GM23248 (cell line): ENCODE results near the gene UPF1. TPM values are rescaled to one million over a fixed set of nuclear protein-coding genes. Genes with fewer than 3 reads are reported as not detected.

Experiments
- DNase-seq: peaks from one replicate; pipeline ENCODE4 v3.0.0-alpha.2; 2015
- H2AFZ ChIP-seq: fragments of 200-600 bp; sonication (generic); 2 replicates; pipeline ENCODE4 v1.6.1; 2016; ENCODE audit warnings: antibody characterized with exemption
- H3F3A ChIP-seq: fragments of 200-600 bp; sonication (generic); 2 replicates; pipeline ENCODE4 v1.6.1; 2016; ENCODE audit warnings: mild to moderate bottlenecking, antibody characterized with exemption, mixed run types; ENCODE audit not compliant: insufficient read depth
- H3K27ac ChIP-seq: fragments of 200-600 bp; sonication (generic); 2 replicates; pipeline ENCODE4 v1.5.1; 2016; ENCODE audit warnings: mild to moderate bottlenecking
- H3K27me3 ChIP-seq: fragments of 200-600 bp; sonication (generic); replicated peaks from 2 replicates; pipeline ENCODE4 v1.6.1; 2016; ENCODE audit warnings: mild to moderate bottlenecking; ENCODE audit not compliant: insufficient read depth
- H3K36me3 ChIP-seq: fragments of 200-600 bp; sonication (generic); 2 replicates; pipeline ENCODE4 v1.6.1; 2016; ENCODE audit warnings: low read depth, mild to moderate bottlenecking
- H3K4me1 ChIP-seq: fragments of 200-600 bp; sonication (generic); 2 replicates; pipeline ENCODE4 v1.6.1; 2016; ENCODE audit warnings: mild to moderate bottlenecking; ENCODE audit not compliant: insufficient read depth
- H3K4me2 ChIP-seq: fragments of 200-600 bp; sonication (generic); one replicate; pipeline ENCODE4 v1.6.1; 2016; ENCODE audit warnings: mild to moderate bottlenecking; ENCODE audit not compliant: unreplicated experiment
- H3K4me3 ChIP-seq: fragments of 200-600 bp; sonication (generic); 2 replicates; pipeline ENCODE4 v1.5.1; 2016; ENCODE audit warnings: mild to moderate bottlenecking
- H3K79me2 ChIP-seq: fragments of 200-600 bp; sonication (generic); 2 replicates; pipeline ENCODE4 v1.6.1; 2016; ENCODE audit warnings: mild to moderate bottlenecking; ENCODE audit not compliant: insufficient read depth
- H3K9ac ChIP-seq: fragments of 200-600 bp; sonication (generic); 2 replicates; pipeline ENCODE4 v1.6.1; 2016; ENCODE audit warnings: mild to moderate bottlenecking
- H3K9me2 ChIP-seq: fragments of 200-600 bp; sonication (generic); 2 replicates; pipeline ENCODE4 v1.6.1; 2016; ENCODE audit warnings: mixed run types, mild to moderate bottlenecking, moderate library complexity; ENCODE audit not compliant: insufficient read depth
- H3K9me3 ChIP-seq: fragments of 200-600 bp; sonication (generic); one replicate; pipeline ENCODE4 v1.6.1; 2017; ENCODE audit warnings: low read depth
- H4K20me1 ChIP-seq: fragments of 200-600 bp; sonication (generic); 2 replicates; pipeline ENCODE4 v1.6.0; 2016; ENCODE audit not compliant: insufficient read depth
- EZH2 ChIP-seq: fragments of 200-600 bp; sonication (generic); IDR thresholded peaks from 2 replicates; pipeline ENCODE4 v1.6.1; 2018; ENCODE audit warnings: antibody characterized with exemption, mild to moderate bottlenecking; ENCODE audit not compliant: insufficient read depth, poor library complexity, severe bottlenecking
- EZH2phosphoT487 ChIP-seq: fragments of 200-600 bp; sonication (generic); IDR thresholded peaks from 2 replicates; pipeline ENCODE4 v1.6.1; 2018; ENCODE audit warnings: antibody characterized with exemption, moderate library complexity, mild to moderate bottlenecking, low read depth; ENCODE audit not compliant: insufficient read depth
- WGBS, 2 experiments: methylation state at CpG; one replicate each; pipeline ENCODE4 v1.1.6; 2015 to 2017; ENCODE audit warnings: low lambda C conversion rate in 2 of 2, low coverage in 1 of 2; ENCODE audit errors: missing lambda C conversion rate in 2 of 2; 5-methylcytosine and 5-hydroxymethylcytosine counted together
- in situ Hi-C: fragments of 300-500 bp; cut with MboI; formaldehyde crosslinking; loops from 2 replicates; pipeline ENCODE4 v1.15.0; 2020
- polyA plus RNA-seq: library from polyadenylated mRNA; unstranded; fragments of >200 nt; fragmentation: Nextera tagmentation; extraction: Ambion mirVana; gene quantifications from 2 replicates; pipeline ENCODE4 v1.2.1, GENCODE V29; 2016
- total RNA-seq: library from RNA; depleted of rRNA; stranded (reverse); fragments of >200 nt; shearing (Covaris generic); gene quantifications from 2 replicates; pipeline ENCODE4 v1.2.3, GENCODE V29; 2014

UPF1 gene
- total and polyA plus RNA-seq, 2 experiments from 2014 or later = 4.3 to 57.4 TPM

- H3K4me3 ChIP-seq = no peak overlapping the region
- no peaks in the 10 kb centered on the region for H3K27me3 ChIP-seq
- no peak overlapping the region for H3K4me2 ChIP-seq
- H3K9me2 ChIP-seq = no peaks in the 10 kb centered on the region
- DNase-seq = no peak
- H3K9ac ChIP-seq = no peak overlapping the region
- WGBS, 2 experiments = 75 to 78% methylated on average over 9 of the region's 9 CpGs
- no peaks in the 10 kb centered on the region for H3F3A ChIP-seq
- H3K36me3 ChIP-seq = no peaks in the 10 kb centered on the region
- no peaks in the 10 kb centered on the region for H3K4me1 ChIP-seq
- no peaks in the 10 kb centered on the region for H4K20me1 ChIP-seq
- H3K27ac ChIP-seq = no peak overlapping the region
- H3K9me3 ChIP-seq = no peaks in the 10 kb centered on the region
- H2AFZ ChIP-seq = no peak overlapping the region
- in situ Hi-C loops = no loop called here
- no peaks in the 10 kb centered on the region for H3K79me2 ChIP-seq
- TF ChIP-seq EZH2phosphoT487 (no peak), EZH2 (no peak)
These were observed 14.2 kb upstream of the UPF1 start for GRCh38 chr19:18817574-18817973.

- H3K9me3 ChIP-seq = no peaks in the 10 kb centered on the region
- 33 to 40% methylated on average over 6 of the region's 6 CpGs for WGBS, 2 experiments
- no peaks in the 10 kb centered on the region for H3K9me2 ChIP-seq
- no peak overlapping the region for H3K27ac ChIP-seq
- in situ Hi-C loops = loop anchor here (25.0 kb wide), 1 partner anchor 366 kb away; no protein-coding TSS in a partner anchor
- H3K9ac ChIP-seq = no peak overlapping the region
- H3K36me3 ChIP-seq = no peaks in the 10 kb centered on the region
- peaks cover 18% of the 10 kb centered on the region for H3K79me2 ChIP-seq
- peaks cover 3% of the 10 kb centered on the region; the same call in 1 of the 2 replicates for H4K20me1 ChIP-seq
- H2AFZ ChIP-seq = no peak overlapping the region
- H3F3A ChIP-seq = no peaks in the 10 kb centered on the region
- H3K27me3 ChIP-seq = no peaks in the 10 kb centered on the region
- no peak overlapping the region for H3K4me3 ChIP-seq
- TF ChIP-seq EZH2phosphoT487 (no peak), EZH2 (no peak)
- H3K4me2 ChIP-seq = no peak overlapping the region
- DNase-seq = no peak
- peaks cover 3% of the 10 kb centered on the region for H3K4me1 ChIP-seq
These were observed 3.0 kb upstream of the UPF1 start for GRCh38 chr19:18828786-18829185.

GRCh38 chr19:18830488-18830887 is 1.3 kb upstream of the UPF1 start:
- Histone ChIP-seq H3K9me2 (no peaks in the 10 kb centered on the region), H3K4me3 (no peak overlapping the region), H3K36me3 (no peaks in the 10 kb centered on the region), H3K9me3 (no peaks in the 10 kb centered on the region), H2AFZ (no peak overlapping the region), H3K4me1 (peaks cover 11% of the 10 kb centered on the region), H3K27me3 (no peaks in the 10 kb centered on the region), H3F3A (no peaks in the 10 kb centered on the region), H4K20me1 (peaks cover 18% of the 10 kb centered on the region; the same call in 1 of the 2 replicates), H3K27ac (no peak overlapping the region), H3K4me2 (no peak overlapping the region), H3K9ac (no peak overlapping the region), H3K79me2 (peaks cover 35% of the 10 kb centered on the region)
- no peak for DNase-seq
- no peak for TF ChIP-seq EZH2phosphoT487
- TF ChIP-seq EZH2 = no peak
- in situ Hi-C loops = loop anchor here (25.0 kb wide), 1 partner anchor 368 kb away; no protein-coding TSS in a partner anchor
- 89 to 91% methylated on average over 2 of the region's 2 CpGs for WGBS, 2 experiments

GRCh38 chr19:18832306-18833140 is 764 bp downstream of the UPF1 start:
- no peaks in the 10 kb centered on the region for H3K9me3 ChIP-seq
- WGBS, 2 experiments = 0 to 1% methylated on average over 42 to 51 of the region's 69 CpGs
- H3K4me1 ChIP-seq = peaks cover 11% of the 10 kb centered on the region
- H3K27me3 ChIP-seq = no peaks in the 10 kb centered on the region
- peaks cover 56% of the 10 kb centered on the region for H3K79me2 ChIP-seq
- H3F3A ChIP-seq = no peaks in the 10 kb centered on the region
- TF ChIP-seq EZH2phosphoT487 = no peak
- TF ChIP-seq EZH2 = no peak
- no peaks in the 10 kb centered on the region for H3K9me2 ChIP-seq
- H3K27ac ChIP-seq = peak overlapping the region; percentile 59; the same call in 1 of the 2 replicates
- peak overlapping the region; percentile 85 for H3K4me3 ChIP-seq
- H3K4me2 ChIP-seq = peak overlapping the region; percentile 88
- no peak overlapping the region for H2AFZ ChIP-seq
- DNase-seq = peak; percentile 65
- H3K9ac ChIP-seq = peak overlapping the region; percentile 92
- in situ Hi-C loops = loop anchor here (25.0 kb wide), 1 partner anchor 370 kb away; no protein-coding TSS in a partner anchor
- H4K20me1 ChIP-seq = peaks cover 27% of the 10 kb centered on the region; the same call in 1 of the 2 replicates
- H3K36me3 ChIP-seq = no peaks in the 10 kb centered on the region
